Activated CD8-positive, alpha-beta memory T cell treated with anti-CD3 and anti-CD28 coated beads for 1 hour (primary cell): ENCODE results near the gene KCNQ1.
A peak's percentile ranks its signal among the peaks of the same experiment; 100 is the strongest.

Experiments
- DNase-seq, 2 donors: peaks; one replicate each; pipeline ENCODE4 v3.0.0-alpha.2; 2020; ENCODE audit warnings: low read depth in 1 of 2; ENCODE audit errors: extremely low read depth in 1 of 2

KCNQ1 gene

GRCh38 chr11:2423157-2424025 is 21.4 kb upstream of the KCNQ1 start:
- DNase-seq, result no peak

GRCh38 chr11:2424811-2425495 is 19.9 kb upstream of the KCNQ1 start:
- DNase-seq, result no peak

- DNase-seq, result no peak
These were observed 19.3 kb upstream of the KCNQ1 start for GRCh38 chr11:2425506-2425905.

GRCh38 chr11:2426221-2426620 is 18.6 kb upstream of the KCNQ1 start:
- DNase-seq, result no peak

GRCh38 chr11:2426826-2427521 is 17.8 kb upstream of the KCNQ1 start:
- no peak for DNase-seq

- DNase-seq, result no peak
These were observed 17.0 kb upstream of the KCNQ1 start for GRCh38 chr11:2427721-2428321.

- peak; percentile 74 to 85 for DNase-seq
These were observed 16.4 kb upstream of the KCNQ1 start for GRCh38 chr11:2428322-2428795.

GRCh38 chr11:2431395-2431794 is 13.4 kb upstream of the KCNQ1 start:
- no peak for DNase-seq

- DNase-seq, result no peak
These were observed 12.6 kb upstream of the KCNQ1 start for GRCh38 chr11:2432171-2432621.

- DNase-seq, result no peak
These were observed 12.2 kb upstream of the KCNQ1 start for GRCh38 chr11:2432628-2433071.

GRCh38 chr11:2433106-2433925 is 11.5 kb upstream of the KCNQ1 start:
- no peak for DNase-seq

GRCh38 chr11:2434008-2434407 is 10.8 kb upstream of the KCNQ1 start:
- no peak for DNase-seq

GRCh38 chr11:2434506-2435255 is 10.1 kb upstream of the KCNQ1 start:
- no peak for DNase-seq

- DNase-seq, result no peak
These were observed 9.4 kb upstream of the KCNQ1 start for GRCh38 chr11:2435288-2436012.

GRCh38 chr11:2436013-2436520 is 8.7 kb upstream of the KCNQ1 start:
- no peak for DNase-seq

- no peak for DNase-seq
These were observed 8.2 kb upstream of the KCNQ1 start for GRCh38 chr11:2436521-2437031.

GRCh38 chr11:2437516-2437915 is 7.3 kb upstream of the KCNQ1 start:
- DNase-seq, result no peak

GRCh38 chr11:2439820-2440219 is 5.0 kb upstream of the KCNQ1 start:
- no peak for DNase-seq
